ENCODE measurements around the gene CNTNAP2.
"Not testable (repeated sequence)": the region's sequence is repeated elsewhere in the genome, so short reads cannot be mapped to it uniquely, and the experiment has no call there.

The CNTNAP2 gene

DNA sequence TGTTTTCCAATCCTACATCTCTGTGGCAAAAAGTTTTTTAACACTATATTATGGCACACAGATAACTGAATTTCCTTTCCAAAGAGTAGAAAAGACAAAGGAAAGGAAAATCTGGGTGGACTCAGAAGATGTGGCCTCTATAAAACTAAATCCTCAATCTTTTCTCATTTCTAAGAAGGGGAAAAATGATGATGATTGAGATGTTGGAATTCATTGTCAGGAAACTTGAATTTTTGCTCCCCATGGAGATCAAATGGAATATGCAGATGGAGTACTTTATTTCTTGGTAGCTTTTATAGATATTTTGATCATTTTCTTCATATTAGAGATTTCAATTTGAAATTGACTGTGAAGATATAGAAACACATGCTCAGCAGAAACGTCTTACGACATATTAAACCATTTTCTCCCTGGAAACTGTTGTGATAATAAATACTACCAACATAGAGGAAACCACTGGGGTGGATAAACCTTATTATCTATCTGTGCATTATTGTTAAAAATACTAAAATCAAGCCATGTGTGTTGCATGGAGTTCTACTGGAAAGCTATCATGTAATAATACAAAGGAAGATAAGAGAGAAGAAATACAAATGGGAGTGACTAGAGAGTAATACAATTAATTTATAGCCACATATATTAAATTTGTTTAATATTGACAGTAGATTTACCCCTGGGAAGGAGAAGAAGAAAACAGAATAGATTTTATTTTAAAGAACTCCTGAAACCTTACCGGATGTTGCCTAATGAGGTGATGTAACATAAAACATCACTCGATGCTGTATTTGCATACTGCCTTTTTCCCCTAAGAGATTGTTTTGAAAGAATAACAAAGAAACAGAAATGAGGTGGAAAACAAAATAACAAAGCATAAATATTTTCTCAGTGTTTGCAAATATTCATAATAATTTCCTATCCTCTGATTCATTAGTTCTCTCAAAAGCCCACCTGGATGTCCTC, 1542.7 kb downstream of the CNTNAP2 start:
- Mint-ChIP-seq H3K4me3 (no peak overlapping the region), H3K27ac (no peak overlapping the region), H3K9me3 (peaks cover 0 to 3% of the 10 kb centered on the region in 2 donors), H3K36me3 (no peaks in the 10 kb centered on the region), H3K4me1 (no peaks in the 10 kb centered on the region), H3K27me3 (no peaks in the 10 kb centered on the region)
- no peak for ATAC-seq (replicated peaks)
- no peak for DNase-seq

DNA sequence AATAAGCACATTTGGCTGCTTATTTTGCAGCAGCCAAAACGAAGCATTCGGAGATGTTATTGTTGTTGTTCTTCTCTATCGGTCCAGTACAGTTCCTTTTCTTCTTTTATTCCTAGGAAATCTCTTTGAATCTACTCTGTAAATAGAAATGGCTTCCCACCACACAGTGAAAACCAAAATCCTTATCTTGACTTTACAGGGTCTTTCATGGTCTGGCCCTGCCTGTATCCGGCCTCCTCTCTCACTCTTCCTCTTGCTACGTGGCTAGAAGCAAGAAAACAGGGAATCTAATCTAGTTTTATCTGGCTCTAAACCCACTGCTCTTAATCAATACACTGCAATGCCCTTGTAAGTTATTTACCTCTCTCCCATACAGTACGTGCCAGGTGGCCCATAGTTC, 1547.9 kb downstream of the CNTNAP2 start:
- Mint-ChIP-seq H3K4me3 (no peak overlapping the region), H3K9me3 (peaks cover 3 to 7% of the 10 kb centered on the region in 2 donors), H3K27me3 (no peaks in the 10 kb centered on the region), H3K4me1 (no peaks in the 10 kb centered on the region), H3K36me3 (no peaks in the 10 kb centered on the region), H3K27ac (no peak overlapping the region)
- no peak for ATAC-seq (replicated peaks)
- DNase-seq, result no peak

DNA sequence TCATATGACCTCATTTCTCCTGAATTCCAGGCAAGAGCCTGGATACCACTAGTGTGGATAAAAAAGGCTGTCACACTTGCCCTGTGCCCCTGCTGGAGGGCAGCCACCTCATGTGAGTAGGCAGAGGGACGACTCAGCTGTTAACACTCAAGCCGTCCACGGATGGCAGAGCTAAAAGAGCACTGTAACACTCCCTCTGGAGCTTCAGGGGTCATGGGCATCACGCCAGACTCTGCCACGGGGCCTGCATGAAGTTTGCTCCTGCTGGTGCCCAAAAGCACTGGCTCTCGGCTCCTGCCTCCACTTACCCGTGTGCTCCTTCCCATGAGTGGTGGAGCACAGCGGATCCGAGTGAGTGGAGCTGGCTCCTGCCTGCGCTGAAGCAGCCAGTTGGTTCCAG, 1554.2 kb downstream of the CNTNAP2 start:
- H3K9me3 Mint-ChIP-seq, result peaks cover 1 to 3% of the 10 kb centered on the region in 2 donors
- no peaks in the 10 kb centered on the region for H3K36me3 Mint-ChIP-seq
- H3K4me1 Mint-ChIP-seq, result no peaks in the 10 kb centered on the region
- H3K4me3 Mint-ChIP-seq, result no peak overlapping the region
- DNase-seq (no peak), ATAC-seq (replicated peaks) (no peak)
- H3K27me3 Mint-ChIP-seq, result no peaks in the 10 kb centered on the region
- H3K27ac Mint-ChIP-seq, result no peak overlapping the region

DNA sequence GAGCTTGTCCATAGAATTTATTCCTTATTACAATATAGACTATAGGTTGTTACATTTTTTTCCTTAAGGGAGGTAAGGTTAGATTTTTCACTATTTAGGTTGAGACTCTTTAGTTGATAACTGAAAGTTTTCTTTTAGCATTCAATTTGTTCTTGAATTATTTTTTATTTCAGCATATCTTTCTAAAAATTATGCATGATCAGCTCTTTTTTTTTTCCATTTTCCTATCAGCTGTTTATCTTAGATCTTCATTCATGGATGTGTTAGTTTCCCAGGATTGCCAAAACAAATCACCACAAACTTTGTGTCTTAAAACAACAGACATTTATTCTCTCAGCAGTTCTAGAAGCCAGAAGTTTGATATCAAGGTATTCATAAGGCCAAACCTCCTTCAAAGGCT, 1558.1 kb downstream of the CNTNAP2 start:
- Mint-ChIP-seq H3K36me3 (no peaks in the 10 kb centered on the region), H3K4me3 (no peak overlapping the region), H3K4me1 (no peaks in the 10 kb centered on the region), H3K9me3 (peaks cover 0 to under 1% of the 10 kb centered on the region in 2 donors), H3K27me3 (no peaks in the 10 kb centered on the region), H3K27ac (no peak overlapping the region)
- DNase-seq (no peak), ATAC-seq (replicated peaks) (no peak)

DNA sequence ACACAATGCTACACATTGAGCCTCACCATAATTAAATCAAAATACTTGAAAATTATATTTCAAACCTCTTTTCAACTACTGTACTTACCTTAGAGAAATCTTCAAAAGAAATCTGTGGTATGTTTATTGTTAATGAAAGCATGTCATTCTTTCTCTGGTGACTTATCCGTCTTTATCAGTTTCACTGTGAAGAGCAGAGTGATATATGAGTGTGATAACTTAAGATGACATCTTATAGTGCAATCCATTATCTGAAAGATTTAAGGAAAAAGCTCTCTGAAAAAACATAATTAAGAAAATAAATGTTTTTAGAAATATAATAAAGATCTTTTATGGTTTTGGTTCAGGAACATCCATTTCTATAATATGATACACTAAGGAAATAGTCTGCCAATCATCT, 1562.3 kb downstream of the CNTNAP2 start:
- ATAC-seq (replicated peaks), result no peak

DNA sequence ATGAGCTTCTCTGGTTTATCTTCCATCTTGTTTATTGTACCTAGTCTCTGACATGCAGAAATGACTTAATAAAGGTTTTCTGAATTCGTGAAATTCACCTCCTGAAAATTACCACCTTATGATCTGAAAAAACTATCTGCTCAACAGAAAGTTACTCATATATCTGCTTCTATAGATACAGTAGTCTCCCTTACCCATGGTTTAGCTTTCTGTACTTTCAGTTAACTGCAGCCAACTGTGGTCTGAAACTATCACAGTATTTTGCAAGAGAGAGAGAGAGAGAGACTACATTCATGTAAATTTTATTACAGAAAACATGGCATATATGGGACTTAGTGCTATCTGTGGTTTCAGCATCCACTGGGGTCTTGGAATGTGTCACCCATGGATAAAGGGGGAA, 1564.9 kb downstream of the CNTNAP2 start:
- Mint-ChIP-seq H3K4me3 (no peak overlapping the region), H3K4me1 (no peaks in the 10 kb centered on the region), H3K36me3 (no peaks in the 10 kb centered on the region), H3K9me3 (peaks cover 0 to 3% of the 10 kb centered on the region in 2 donors), H3K27ac (no peak overlapping the region), H3K27me3 (no peaks in the 10 kb centered on the region)
- ATAC-seq (replicated peaks) (no peak), DNase-seq (no peak)

More for the DNA sequence above, 1562.3 kb downstream of the CNTNAP2 start:
- Mint-ChIP-seq H3K4me3 (no peak overlapping the region), H3K27ac (no peak overlapping the region), H3K9me3 (peaks cover 0 to 3% of the 10 kb centered on the region in 2 donors), H3K4me1 (no peaks in the 10 kb centered on the region), H3K36me3 (no peaks in the 10 kb centered on the region), H3K27me3 (no peaks in the 10 kb centered on the region)
- no peak for DNase-seq

DNA sequence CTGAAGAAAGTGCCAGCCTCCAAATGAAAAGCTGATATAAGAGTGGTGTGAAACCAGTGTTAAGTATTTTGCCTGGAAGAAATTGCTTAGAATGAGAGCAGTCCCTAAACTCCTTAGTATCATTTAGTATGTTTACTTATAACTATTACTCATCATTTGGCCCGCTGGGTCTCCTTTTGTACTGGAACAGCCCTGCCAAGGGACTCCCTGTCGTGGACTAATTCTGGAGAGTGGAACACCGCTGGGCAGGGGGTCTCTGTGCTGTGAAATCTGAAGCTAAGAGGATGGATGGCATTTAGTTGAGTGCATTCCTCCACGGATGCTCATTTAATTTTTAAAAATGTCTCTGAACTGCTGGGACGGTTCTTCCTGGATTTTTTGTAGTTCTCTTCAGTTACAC, 1584.1 kb downstream of the CNTNAP2 start:
- H3K27me3 Mint-ChIP-seq, result no peaks in the 10 kb centered on the region
- no peaks in the 10 kb centered on the region for H3K36me3 Mint-ChIP-seq
- H3K4me1 Mint-ChIP-seq, result no peaks in the 10 kb centered on the region
- H3K4me3 Mint-ChIP-seq, result no peak overlapping the region
- no peak overlapping the region for H3K27ac Mint-ChIP-seq
- ATAC-seq (replicated peaks) (no peak), DNase-seq (no peak)
- H3K9me3 Mint-ChIP-seq, result peaks cover 2 to 8% of the 10 kb centered on the region in 2 donors

DNA sequence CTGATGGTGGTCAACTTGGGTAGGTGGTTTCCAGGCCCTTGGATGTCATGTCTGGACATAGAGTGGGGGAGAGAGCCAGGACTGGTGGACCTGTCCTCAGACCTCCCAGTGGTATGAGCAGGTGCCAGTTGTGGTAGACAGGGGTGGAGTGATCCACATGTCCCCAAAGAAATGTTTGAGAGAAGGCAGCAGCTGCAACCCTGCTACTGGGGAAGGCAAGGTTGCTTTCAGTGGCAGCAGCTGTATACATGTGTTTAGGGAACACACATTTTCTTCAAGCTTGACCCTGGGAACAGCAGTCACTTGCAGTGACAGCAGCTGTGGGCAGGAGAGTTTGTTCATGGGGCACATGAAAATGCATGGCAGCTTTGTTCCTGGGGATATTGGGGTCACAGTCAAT, 1591.3 kb downstream of the CNTNAP2 start:
- Mint-ChIP-seq H3K9me3 (peaks cover 18% of the 10 kb centered on the region in 2 donors), H3K27ac (no peak overlapping the region), H3K4me1 (no peaks in the 10 kb centered on the region), H3K4me3 (no peak overlapping the region), H3K36me3 (no peaks in the 10 kb centered on the region), H3K27me3 (no peaks in the 10 kb centered on the region)
- DNase-seq, result no peak
- no peak for ATAC-seq (replicated peaks)

DNA sequence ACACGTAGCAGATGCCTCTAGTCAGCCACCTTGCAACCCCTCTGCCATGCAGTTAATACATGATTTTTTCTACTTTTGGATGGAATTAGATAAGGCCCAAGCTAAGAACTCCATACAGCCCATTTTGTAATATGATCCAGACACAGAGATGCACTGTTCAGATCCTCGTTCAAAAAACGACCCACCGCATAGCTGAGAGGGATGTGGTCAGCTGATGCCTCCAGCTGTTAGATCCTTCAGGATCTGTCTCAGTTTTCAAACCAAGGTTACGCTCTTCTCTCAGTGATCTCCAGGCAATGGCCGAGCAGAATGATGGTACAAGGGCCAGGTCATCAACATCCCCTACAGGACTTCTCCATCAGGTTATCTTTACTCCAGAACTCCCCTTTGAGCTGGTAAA, 1592.3 kb downstream of the CNTNAP2 start:
- no peak for DNase-seq

DNA sequence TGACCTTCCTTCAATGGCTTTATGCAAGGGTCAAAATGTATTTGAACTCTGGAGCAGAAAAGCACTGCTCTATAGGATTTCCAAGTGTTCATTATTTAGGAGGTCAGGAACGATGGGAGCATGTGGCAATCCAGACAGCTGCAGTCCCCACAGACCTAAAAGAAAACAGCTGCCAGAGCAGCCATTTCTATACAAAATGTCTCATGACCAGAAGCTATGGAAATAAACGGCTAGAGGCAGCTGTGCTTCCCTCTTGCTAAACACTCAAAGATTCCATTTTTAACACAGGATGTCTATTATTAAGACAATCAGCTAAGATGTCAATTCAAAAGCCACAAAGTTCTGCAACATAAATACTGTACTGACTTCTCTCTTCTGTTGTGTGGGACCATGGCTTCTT, 1594.8 kb downstream of the CNTNAP2 start:
- H3K36me3 Mint-ChIP-seq, result no peaks in the 10 kb centered on the region
- H3K4me1 Mint-ChIP-seq, result no peaks in the 10 kb centered on the region
- DNase-seq, result no peak
- H3K4me3 Mint-ChIP-seq, result no peak overlapping the region
- H3K27ac Mint-ChIP-seq, result no peak overlapping the region
- H3K27me3 Mint-ChIP-seq, result no peaks in the 10 kb centered on the region
- ATAC-seq (replicated peaks), result no peak
- peaks cover 15 to 17% of the 10 kb centered on the region in 2 donors for H3K9me3 Mint-ChIP-seq

More for the DNA sequence above, 1592.3 kb downstream of the CNTNAP2 start:
- Mint-ChIP-seq H3K4me1 (no peaks in the 10 kb centered on the region), H3K36me3 (no peaks in the 10 kb centered on the region), H3K9me3 (peaks cover 19 to 22% of the 10 kb centered on the region in 2 donors), H3K4me3 (no peak overlapping the region), H3K27me3 (no peaks in the 10 kb centered on the region), H3K27ac (no peak overlapping the region)
- ATAC-seq (replicated peaks), result no peak

DNA sequence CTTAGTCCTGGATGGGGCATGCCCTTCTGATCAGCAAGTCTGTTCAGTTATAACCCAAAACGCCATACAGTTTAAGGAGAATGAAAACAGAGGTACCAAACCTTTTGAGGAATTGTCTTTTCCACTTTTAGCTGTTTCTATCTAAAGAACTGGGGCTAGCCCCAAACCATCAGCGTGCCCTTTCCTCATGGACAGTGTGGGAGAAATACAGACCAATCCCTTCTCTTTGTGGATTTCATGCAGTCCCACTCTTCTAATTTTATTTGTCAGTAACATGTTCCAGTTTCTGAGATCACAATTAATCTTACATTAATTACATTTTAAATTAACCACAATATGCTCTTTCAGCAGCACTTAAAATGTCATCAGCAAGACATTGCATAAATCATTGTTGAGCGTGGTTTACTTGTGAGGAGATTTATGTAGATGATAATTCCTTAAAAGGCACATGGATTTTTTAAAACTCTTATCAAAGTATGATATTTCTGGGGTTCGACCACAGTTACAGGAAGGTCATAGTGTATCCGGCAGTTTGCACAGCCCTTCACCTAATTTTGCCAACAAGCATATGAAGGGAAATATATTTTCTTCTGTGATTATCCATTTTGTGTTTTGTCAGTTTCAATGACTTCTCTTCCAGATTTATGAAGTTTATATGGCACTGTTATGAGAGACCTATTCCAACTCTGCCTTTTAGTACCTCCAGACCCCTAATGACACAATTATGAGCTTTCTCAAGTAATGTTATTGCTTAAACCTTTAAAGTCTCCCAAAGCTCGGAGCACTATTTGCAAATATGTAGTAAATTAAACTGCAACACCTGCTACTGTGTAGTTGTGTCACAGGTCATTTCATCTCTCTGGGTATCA, 1605.6 kb downstream of the CNTNAP2 start:
- Mint-ChIP-seq H3K36me3 (no peaks in the 10 kb centered on the region), H3K27me3 (no peaks in the 10 kb centered on the region), H3K9me3 (peaks cover 0 to 2% of the 10 kb centered on the region in 2 donors), H3K4me3 (no peak overlapping the region), H3K27ac (no peak overlapping the region), H3K4me1 (no peaks in the 10 kb centered on the region)
- ATAC-seq (replicated peaks) (no peak), DNase-seq (no peak)

DNA sequence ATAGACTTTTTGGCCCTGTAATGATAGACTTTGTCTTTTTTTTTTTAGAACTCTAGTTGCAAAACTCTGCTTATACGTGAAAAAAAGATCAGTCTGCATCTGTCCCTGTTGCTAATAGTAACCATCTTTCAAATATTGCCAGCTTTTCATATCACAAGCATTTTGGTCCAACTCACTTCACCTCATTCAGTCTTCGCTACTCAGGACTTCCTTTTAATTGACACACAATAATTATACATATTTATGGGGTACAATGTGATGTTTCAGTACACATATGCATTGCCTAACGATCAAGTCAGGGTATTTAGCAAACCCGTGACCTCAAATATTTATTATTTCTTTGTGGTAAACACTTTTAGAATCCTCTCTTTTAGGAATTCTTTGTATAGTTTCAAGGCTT, 1606.9 kb downstream of the CNTNAP2 start:
- Mint-ChIP-seq H3K4me1 (no peaks in the 10 kb centered on the region), H3K36me3 (no peaks in the 10 kb centered on the region), H3K27ac (no peak overlapping the region), H3K9me3 (peaks cover 0 to 2% of the 10 kb centered on the region in 2 donors), H3K4me3 (no peak overlapping the region), H3K27me3 (no peaks in the 10 kb centered on the region)
- ATAC-seq (replicated peaks) (no peak), DNase-seq (no peak)

DNA sequence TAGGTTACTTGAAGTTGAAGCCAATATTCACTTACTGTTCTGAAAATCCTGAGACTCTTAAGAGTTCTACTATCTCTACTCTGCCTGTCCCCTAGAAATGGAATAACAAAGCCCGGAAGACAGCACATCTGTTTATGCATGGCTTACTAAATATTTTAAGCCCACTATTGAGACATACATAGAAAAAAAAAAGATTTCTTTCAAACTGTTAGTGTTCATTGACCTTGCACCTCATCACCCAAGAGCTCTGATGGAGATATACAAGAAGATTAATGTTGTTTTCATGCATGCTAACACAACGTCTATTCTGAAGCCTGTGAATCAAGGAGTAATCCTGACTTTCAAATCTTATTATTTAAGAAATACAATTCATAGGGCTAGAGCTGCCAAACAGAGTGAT, 1614.7 kb downstream of the CNTNAP2 start:
- Mint-ChIP-seq H3K27ac (no peak overlapping the region), H3K9me3 (peaks cover 0 to 3% of the 10 kb centered on the region in 2 donors), H3K27me3 (no peaks in the 10 kb centered on the region), H3K36me3 (no peaks in the 10 kb centered on the region), H3K4me1 (no peaks in the 10 kb centered on the region), H3K4me3 (no peak overlapping the region)
- ATAC-seq (replicated peaks) (no peak), DNase-seq (no peak)

DNA sequence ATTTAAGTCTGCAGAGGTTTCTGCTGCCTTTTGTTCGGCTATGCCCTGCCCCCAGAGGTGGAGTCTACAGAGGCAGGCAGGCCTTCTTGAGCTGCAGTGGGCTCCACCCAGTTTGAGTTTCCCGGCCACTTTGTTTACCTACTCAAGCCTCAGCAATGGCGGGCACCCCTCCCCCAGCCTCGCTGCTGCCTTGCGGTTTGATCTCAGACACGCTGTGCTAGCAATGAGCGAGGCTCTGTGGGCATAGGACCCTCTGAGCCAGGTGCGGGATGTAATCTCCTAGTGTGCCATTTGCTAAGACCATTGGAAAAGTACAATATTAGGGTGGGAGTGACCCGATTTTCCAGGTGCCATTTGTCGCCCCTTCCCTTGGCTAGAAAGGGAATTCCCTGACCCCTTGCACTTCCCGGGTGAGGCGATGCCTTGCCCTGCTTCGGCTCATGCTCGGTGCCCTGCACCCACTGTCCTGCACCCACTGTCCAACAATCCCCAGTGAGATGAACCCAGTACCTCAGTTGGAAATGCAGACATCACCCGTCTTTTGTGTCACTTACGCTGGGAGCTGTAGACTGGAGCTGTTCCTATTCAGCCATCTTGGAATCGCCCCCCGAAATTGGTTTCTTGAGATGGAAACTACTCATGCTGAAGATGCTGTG, 1621.1 kb downstream of the CNTNAP2 start:
- H3K27ac Mint-ChIP-seq; DNase-seq; H3K4me3 Mint-ChIP-seq; H3K4me1 Mint-ChIP-seq; ATAC-seq (replicated peaks); H3K9me3 Mint-ChIP-seq; H3K27me3 Mint-ChIP-seq; H3K36me3 Mint-ChIP-seq: not testable (repeated sequence)

Data from stimulated activated naive B cell treated with anti-CD40 and anti-IgM and Interleukin-4, amounts not matched to agents 10 μg/mL and 1 μg/mL and 100 μg/mL, for 72 hours (primary cell).